Gastrocnemius medialis (tissue), 4 donors: Measurements from ENCODE around the gene CYP4V2.

Experiments
- POLR2A ChIP-seq, 2 donors: fragments of 450-650 bp; IDR thresholded peaks; one replicate each; pipeline ENCODE4 v1.6.1; 2017; ENCODE audit warnings: antibody characterized with exemption in 2 of 2, mild to moderate bottlenecking in 2 of 2, moderate library complexity in 2 of 2
- TF ChIP-seq, protein P1 (sequence below), 5 experiments: fragments of 450-650 bp in 3 of 5; fragments of 200-600 bp in 2 of 5; sonication (generic) in 2 of 5; IDR thresholded peaks in 4 of 5; conservative IDR thresholded peaks in 1 of 5; 1 replicate in 4 of 5; 2 replicates in 1 of 5; pipeline ENCODE4 v1.5.1; 2016 to 2019; ENCODE audit warnings: antibody characterized with exemption in 5 of 5, mild to moderate bottlenecking in 3 of 5, moderate library complexity in 3 of 5

DNA sequence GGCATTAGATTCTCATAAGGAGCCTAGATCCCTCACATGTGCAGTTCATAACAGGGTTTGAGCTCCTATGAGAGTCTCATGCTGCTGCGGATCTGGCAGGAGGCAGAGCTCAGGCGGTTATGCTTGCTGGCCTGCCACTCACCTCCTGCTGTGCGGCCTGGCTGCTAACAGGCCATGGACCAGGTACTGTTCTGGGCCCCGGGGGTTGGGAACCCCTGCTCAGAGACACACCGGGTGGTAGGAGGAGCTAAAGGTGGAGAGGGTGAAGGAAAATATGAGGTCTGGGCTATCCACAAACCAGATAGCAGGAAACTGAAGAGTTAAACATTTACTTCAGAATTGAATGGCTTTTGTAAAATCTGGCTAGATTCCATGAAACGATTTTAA is 68.7 kb downstream of the CYP4V2 start:
- TF ChIP-seq, protein P1, sequence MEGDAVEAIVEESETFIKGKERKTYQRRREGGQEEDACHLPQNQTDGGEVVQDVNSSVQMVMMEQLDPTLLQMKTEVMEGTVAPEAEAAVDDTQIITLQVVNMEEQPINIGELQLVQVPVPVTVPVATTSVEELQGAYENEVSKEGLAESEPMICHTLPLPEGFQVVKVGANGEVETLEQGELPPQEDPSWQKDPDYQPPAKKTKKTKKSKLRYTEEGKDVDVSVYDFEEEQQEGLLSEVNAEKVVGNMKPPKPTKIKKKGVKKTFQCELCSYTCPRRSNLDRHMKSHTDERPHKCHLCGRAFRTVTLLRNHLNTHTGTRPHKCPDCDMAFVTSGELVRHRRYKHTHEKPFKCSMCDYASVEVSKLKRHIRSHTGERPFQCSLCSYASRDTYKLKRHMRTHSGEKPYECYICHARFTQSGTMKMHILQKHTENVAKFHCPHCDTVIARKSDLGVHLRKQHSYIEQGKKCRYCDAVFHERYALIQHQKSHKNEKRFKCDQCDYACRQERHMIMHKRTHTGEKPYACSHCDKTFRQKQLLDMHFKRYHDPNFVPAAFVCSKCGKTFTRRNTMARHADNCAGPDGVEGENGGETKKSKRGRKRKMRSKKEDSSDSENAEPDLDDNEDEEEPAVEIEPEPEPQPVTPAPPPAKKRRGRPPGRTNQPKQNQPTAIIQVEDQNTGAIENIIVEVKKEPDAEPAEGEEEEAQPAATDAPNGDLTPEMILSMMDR (IDR thresholded peaks at IDR 0.05 in 4 of 5, conservative IDR thresholded peaks at IDR 0.05 in 1 of 5) = no peak
- TF ChIP-seq POLR2A (IDR thresholded peaks at IDR 0.05) = no peak
